K562 (cell line): Measurements from ENCODE around the gene ME3. TPM values are rescaled to one million over a fixed set of nuclear protein-coding genes. Genes with fewer than 3 reads are reported as not detected.

Source experiments
- CAMTA2 ChIP-seq: fragments of 250-450 bp; sonication (Bioruptor Pico); conservative IDR thresholded peaks from 2 replicates; pipeline ENCODE4 v1.5.1; 2022
- DMBX1 ChIP-seq: fragments of 250-450 bp; sonication (Bioruptor Pico); IDR thresholded peaks from 2 replicates; pipeline ENCODE4 v1.8.0; 2022; ENCODE audit warnings: inconsistent platforms, mild to moderate bottlenecking, moderate library complexity, borderline replicate concordance
- EGR1 ChIP-seq: fragments of 450-650 bp; conservative IDR thresholded peaks from 2 replicates; pipeline ENCODE4 v1.6.1; 2017; ENCODE audit warnings: mild to moderate bottlenecking
- FOSL1 ChIP-seq: fragments of 200-800 bp; sonication (Bioruptor generic); conservative IDR thresholded peaks from 2 replicates; pipeline ENCODE4 v1.6.1; 2016; ENCODE audit warnings: missing genetic modification characterization, missing compliant biosample characterization
- FOXA3 ChIP-seq, 2 experiments: fragments of 450-650 bp in 1 of 2; sonication (generic) in 1 of 2; formaldehyde crosslinking; IDR thresholded peaks in 1 of 2; conservative IDR thresholded peaks in 1 of 2; 2 replicates each; pipeline versions ENCODE4 v1.4.0 to v1.8.0; 2020 to 2022; ENCODE audit warnings: mild to moderate bottlenecking in 2 of 2, missing genetic modification reagents in 1 of 2
- PHTF2 ChIP-seq: fragments of 250-450 bp; sonication (Bioruptor Pico); IDR thresholded peaks from 2 replicates; pipeline ENCODE4 v1.5.0; 2021; ENCODE audit warnings: mild to moderate bottlenecking
- PTRF ChIP-seq: fragments of 450-650 bp; IDR thresholded peaks from 2 replicates; pipeline ENCODE4 v1.6.1; 2016; ENCODE audit warnings: mild to moderate bottlenecking, missing genetic modification characterization, missing compliant biosample characterization
- PTTG1 ChIP-seq: fragments of 450-650 bp; IDR thresholded peaks from 2 replicates; pipeline ENCODE4 v1.6.1; 2016; ENCODE audit warnings: low read depth, mild to moderate bottlenecking, missing genetic modification characterization, missing compliant biosample characterization
- SMARCA4 ChIP-seq: fragments of 450-650 bp; IDR thresholded peaks from 2 replicates; pipeline ENCODE4 v1.6.1; 2016
- TAF15 ChIP-seq: fragments of 200-400 bp; formaldehyde crosslinking; IDR thresholded peaks from 2 replicates; pipeline ENCODE4 v1.6.1; 2017; ENCODE audit warnings: mild to moderate bottlenecking, low read depth, low read length, moderate library complexity
- polyA plus RNA-seq, 8 experiments: library from polyadenylated mRNA; depleted of rRNA in 4 of 8; stranded (reverse) in 5 of 8; unstranded in 3 of 8; fragments of >200 nt; fragmentation: Nextera tagmentation in 2 of 8; fragmentation: Illumina TruSeq in 1 of 8; extraction: Ambion mirVana in 2 of 8; extraction: Trizol in 1 of 8; gene quantifications; 2 replicates each; pipeline versions ENCODE4 v1.2.1 to v1.2.3, GENCODE V29; 2011 to 2014; ENCODE audit warnings: inconsistent platforms in 1 of 8, missing spikeins in 1 of 8
- total RNA-seq, 7 experiments: library from RNA; depleted of rRNA in 6 of 7; stranded (reverse); fragments of >200 nt in 6 of 7; fragmentation: Illumina TruSeq in 2 of 7; extraction: Trizol in 2 of 7; gene quantifications; 2 replicates each; pipeline versions ENCODE4 v1.2.1 to v1.2.3, GENCODE V29; 2011 to 2021; ENCODE audit warnings: low replicate concordance in 1 of 7
- TF ChIP-seq, protein P1 (sequence below), 2 experiments: fragments of 450-650 bp; IDR thresholded peaks; 2 replicates each; pipeline ENCODE4 v1.6.1; 2016; ENCODE audit warnings: mild to moderate bottlenecking in 2 of 2, borderline replicate concordance in 1 of 2, low read depth in 1 of 2, moderate library complexity in 1 of 2
- TF ChIP-seq, protein P2 (sequence below): fragments of 450-650 bp; formaldehyde crosslinking; IDR thresholded peaks from 2 replicates; pipeline ENCODE4 v1.4.0; 2020; ENCODE audit warnings: mild to moderate bottlenecking, moderate library complexity
- TF ChIP-seq, protein P3 (sequence below): fragments of 450-650 bp; IDR thresholded peaks from 2 replicates; pipeline ENCODE4 v1.6.1; 2017; ENCODE audit warnings: antibody characterized with exemption, mild to moderate bottlenecking

ME3 gene
- total and polyA plus RNA-seq, 9 of the 15 experiments (the other 6 are each of a cell fraction or from before 2014, with no cell fraction given) = not detected

DNA sequence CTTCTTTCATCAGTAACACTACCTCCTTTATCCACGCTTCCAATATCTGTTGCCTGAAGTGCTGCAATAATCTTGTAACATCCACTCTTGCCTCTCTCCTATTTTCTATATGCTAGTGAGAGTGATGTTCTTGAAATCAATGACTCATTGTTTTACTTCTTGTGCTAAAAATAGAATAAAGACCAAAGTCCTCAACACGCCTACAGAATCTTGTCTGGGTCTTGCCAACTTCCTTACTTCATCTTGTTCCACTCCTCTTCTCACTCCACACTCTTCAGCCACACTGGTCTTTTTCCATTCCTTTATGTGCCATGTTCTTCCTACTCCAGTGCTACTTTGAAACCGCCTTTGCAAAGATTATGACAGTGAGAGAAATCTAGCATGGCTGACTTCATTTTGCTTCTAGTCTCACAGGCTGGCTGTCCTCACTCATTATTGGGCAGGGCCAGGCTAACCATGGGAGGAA is 161.3 kb downstream of the ME3 start (continued):
- TF ChIP-seq, protein P1, sequence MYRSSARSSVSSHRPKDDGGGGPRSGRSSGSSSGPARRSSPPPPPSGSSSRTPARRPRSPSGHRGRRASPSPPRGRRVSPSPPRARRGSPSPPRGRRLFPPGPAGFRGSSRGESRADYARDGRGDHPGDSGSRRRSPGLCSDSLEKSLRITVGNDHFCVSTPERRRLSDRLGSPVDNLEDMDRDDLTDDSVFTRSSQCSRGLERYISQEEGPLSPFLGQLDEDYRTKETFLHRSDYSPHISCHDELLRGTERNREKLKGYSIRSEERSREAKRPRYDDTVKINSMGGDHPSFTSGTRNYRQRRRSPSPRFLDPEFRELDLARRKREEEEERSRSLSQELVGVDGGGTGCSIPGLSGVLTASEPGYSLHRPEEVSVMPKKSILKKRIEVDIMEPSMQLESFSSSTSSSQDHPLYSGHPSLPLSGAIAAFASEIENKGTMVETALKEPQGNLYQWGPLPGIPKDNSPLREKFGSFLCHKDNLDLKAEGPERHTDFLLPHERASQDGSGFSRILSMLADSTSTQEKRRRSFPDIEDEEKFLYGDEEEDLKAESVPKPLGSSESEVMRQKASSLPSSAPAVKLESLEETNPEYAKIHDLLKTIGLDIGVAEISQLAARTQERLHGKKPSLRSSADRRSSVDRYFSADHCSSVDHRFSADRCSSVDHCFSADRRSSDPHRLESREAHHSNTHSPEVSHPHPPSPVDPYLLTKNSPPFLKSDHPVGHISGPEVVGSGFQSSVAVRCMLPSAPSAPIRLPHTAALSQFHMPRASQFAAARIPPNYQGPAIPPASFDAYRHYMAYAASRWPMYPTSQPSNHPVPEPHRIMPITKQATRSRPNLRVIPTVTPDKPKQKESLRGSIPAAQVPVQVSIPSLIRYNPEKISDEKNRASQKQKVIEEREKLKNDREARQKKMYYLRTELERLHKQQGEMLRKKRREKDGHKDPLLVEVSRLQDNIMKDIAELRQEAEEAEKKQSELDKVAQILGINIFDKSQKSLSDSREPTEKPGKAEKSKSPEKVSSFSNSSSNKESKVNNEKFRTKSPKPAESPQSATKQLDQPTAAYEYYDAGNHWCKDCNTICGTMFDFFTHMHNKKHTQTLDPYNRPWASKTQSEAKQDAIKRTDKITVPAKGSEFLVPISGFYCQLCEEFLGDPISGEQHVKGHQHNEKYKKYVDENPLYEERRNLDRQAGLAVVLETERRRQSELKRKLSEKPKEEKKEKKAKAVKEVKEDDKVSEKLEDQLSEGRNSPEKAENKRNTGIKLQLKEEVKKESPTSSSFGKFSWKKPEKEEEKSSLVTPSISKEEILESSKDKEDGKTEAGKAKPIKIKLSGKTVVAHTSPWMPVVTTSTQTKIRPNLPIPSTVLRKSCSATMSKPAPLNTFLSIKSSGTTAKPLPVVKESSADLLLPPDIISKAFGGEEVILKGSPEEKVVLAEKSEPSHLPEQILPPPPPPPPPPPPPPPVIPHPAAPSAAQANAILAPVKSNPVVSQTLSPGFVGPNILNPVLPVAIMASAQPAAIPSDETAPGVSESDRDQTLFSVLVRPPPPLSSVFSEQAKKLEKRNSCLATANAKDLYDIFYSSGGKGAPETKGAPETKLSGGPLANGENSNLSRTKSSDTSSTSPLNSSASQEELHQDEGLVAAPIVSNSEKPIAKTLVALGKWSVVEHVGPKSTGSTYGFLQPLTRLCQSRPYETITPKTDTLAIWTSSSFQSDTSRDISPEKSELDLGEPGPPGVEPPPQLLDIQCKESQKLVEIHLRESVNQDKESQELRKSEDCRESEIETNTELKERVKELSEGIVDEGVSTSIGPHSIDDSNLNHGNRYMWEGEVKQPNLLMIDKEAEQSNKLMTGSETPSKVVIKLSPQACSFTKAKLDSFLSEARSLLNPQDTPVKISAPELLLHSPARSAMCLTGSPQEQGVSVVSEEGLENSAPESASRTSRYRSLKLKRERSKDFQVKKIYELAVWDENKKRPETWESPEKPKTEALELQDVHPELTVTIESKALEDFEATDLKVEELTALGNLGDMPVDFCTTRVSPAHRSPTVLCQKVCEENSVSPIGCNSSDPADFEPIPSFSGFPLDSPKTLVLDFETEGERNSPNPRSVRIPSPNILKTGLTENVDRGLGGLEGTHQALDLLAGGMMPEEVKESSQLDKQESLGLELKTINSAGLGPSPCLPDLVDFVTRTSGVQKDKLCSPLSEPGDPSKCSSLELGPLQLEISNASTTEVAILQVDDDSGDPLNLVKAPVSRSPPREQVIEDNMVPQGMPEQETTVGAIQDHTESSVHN (IDR thresholded peaks at IDR 0.05; ENCODE audit: borderline replicate concordance in 1 of 2, low read depth in 1 of 2) = 0 out of 4 replicates have a peak, but pooled peaks of 1 of the 2 experiments have one; percentile 32
- TF ChIP-seq FOSL1 (tag) (peak; percentile 60), DMBX1 (peak; percentile 64; the same call in 1 of the 2 replicates), CAMTA2 (CRISPR knock-in tag) (no peak), SMARCA4 (peak; percentile 58; the same call in 1 of the 2 replicates), EGR1 (peak; percentile 48), PHTF2 (CRISPR knock-in tag) (no peak), FOXA3 (CRISPR knock-in tag; conservative IDR thresholded peaks at IDR 0.05 in 1 of 2, IDR thresholded peaks at IDR 0.05 in 1 of 2) (no peak), PTRF (tag) (peak; percentile 53; the same call in 1 of the 2 replicates), TAF15 (no peak), PTTG1 (peak; percentile 60; the same call in 1 of the 2 replicates)
- TF ChIP-seq, protein P2, sequence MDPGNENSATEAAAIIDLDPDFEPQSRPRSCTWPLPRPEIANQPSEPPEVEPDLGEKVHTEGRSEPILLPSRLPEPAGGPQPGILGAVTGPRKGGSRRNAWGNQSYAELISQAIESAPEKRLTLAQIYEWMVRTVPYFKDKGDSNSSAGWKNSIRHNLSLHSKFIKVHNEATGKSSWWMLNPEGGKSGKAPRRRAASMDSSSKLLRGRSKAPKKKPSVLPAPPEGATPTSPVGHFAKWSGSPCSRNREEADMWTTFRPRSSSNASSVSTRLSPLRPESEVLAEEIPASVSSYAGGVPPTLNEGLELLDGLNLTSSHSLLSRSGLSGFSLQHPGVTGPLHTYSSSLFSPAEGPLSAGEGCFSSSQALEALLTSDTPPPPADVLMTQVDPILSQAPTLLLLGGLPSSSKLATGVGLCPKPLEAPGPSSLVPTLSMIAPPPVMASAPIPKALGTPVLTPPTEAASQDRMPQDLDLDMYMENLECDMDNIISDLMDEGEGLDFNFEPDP (CRISPR knock-in tag) = no peak; the same call in 1 of the 2 replicates
- TF ChIP-seq, protein P3, sequence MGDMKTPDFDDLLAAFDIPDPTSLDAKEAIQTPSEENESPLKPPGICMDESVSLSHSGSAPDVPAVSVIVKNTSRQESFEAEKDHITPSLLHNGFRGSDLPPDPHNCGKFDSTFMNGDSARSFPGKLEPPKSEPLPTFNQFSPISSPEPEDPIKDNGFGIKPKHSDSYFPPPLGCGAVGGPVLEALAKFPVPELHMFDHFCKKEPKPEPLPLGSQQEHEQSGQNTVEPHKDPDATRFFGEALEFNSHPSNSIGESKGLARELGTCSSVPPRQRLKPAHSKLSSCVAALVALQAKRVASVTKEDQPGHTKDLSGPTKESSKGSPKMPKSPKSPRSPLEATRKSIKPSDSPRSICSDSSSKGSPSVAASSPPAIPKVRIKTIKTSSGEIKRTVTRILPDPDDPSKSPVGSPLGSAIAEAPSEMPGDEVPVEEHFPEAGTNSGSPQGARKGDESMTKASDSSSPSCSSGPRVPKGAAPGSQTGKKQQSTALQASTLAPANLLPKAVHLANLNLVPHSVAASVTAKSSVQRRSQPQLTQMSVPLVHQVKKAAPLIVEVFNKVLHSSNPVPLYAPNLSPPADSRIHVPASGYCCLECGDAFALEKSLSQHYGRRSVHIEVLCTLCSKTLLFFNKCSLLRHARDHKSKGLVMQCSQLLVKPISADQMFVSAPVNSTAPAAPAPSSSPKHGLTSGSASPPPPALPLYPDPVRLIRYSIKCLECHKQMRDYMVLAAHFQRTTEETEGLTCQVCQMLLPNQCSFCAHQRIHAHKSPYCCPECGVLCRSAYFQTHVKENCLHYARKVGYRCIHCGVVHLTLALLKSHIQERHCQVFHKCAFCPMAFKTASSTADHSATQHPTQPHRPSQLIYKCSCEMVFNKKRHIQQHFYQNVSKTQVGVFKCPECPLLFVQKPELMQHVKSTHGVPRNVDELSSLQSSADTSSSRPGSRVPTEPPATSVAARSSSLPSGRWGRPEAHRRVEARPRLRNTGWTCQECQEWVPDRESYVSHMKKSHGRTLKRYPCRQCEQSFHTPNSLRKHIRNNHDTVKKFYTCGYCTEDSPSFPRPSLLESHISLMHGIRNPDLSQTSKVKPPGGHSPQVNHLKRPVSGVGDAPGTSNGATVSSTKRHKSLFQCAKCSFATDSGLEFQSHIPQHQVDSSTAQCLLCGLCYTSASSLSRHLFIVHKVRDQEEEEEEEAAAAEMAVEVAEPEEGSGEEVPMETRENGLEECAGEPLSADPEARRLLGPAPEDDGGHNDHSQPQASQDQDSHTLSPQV = peak; percentile 84
